ENCODE data around the gene SMIM33. TPM values are rescaled to one million over a fixed set of nuclear protein-coding genes. Genes with fewer than 3 reads are reported as not detected.
"Not testable (repeated sequence)": the region's sequence is repeated elsewhere in the genome, so short reads cannot be mapped to it uniquely, and the experiment has no call there.

The SMIM33 gene
- total RNA-seq, 2 experiments from 2014 or later = 1.1 to 1.2 TPM

GRCh38 chr5:139478657-139479423 lies 8.0 kb downstream of the SMIM33 start:
- H3K27me3 Mint-ChIP-seq, DNase-seq, H3K9me3 Mint-ChIP-seq, POLR2A ChIA-PET, H3K4me3 Mint-ChIP-seq: not testable (repeated sequence)
- CTCF ChIA-PET = interaction anchor here (0.8 to 1.6 kb wide), 6 partner anchors 13 to 56 kb away, joined by 3 to 7 read pairs (median 5); partner anchors contain the start of genes DNAJC18 and ECSCR
- peak overlapping the region; percentile 78 for H3K27ac Mint-ChIP-seq
- peaks cover 67% of the 10 kb centered on the region for H3K4me1 Mint-ChIP-seq
- H3K36me3 Mint-ChIP-seq (ENCODE audit: low read depth) = peaks cover 59% of the 10 kb centered on the region

- POLR2A ChIA-PET, DNase-seq, H3K27ac Mint-ChIP-seq, H3K4me3 Mint-ChIP-seq, H3K9me3 Mint-ChIP-seq, H3K27me3 Mint-ChIP-seq: not testable (repeated sequence)
- Mint-ChIP-seq H3K4me1 (peaks cover 59% of the 10 kb centered on the region), H3K36me3 (ENCODE audit: low read depth) (peaks cover 57% of the 10 kb centered on the region)
- CTCF ChIA-PET = interaction anchor here (0.7 to 1.5 kb wide), 3 partner anchors 18 to 57 kb away, joined by 4 to 5 read pairs (median 5); partner anchors contain the start of gene ECSCR
Measured at GRCh38 chr5:139479729-139480128, 8.9 kb downstream of the SMIM33 start.

GRCh38 chr5:139481122-139481533 lies 10.3 kb downstream of the SMIM33 start:
- ChIA-PET POLR2A (interaction anchor here (1.4 kb wide), 1 partner anchor 31 kb away, joined by 3 read pairs; no protein-coding TSS in a partner anchor), CTCF (interaction anchor here (0.8 to 4.5 kb wide), 12 partner anchors 10 to 192 kb away, joined by 3 to 33 read pairs (median 4); partner anchors contain the start of genes ECSCR and SMIM33)
- H3K27ac Mint-ChIP-seq = peak overlapping the region; percentile 95
- no peak for DNase-seq
- no peaks in the 10 kb centered on the region for H3K27me3 Mint-ChIP-seq
- no peaks in the 10 kb centered on the region for H3K9me3 Mint-ChIP-seq
- H3K4me1 Mint-ChIP-seq = peaks cover 48% of the 10 kb centered on the region
- H3K36me3 Mint-ChIP-seq (ENCODE audit: low read depth) = peaks cover 45% of the 10 kb centered on the region
- H3K4me3 Mint-ChIP-seq = peak overlapping the region; percentile 82

GRCh38 chr5:139481580-139482049 lies 10.8 kb downstream of the SMIM33 start:
- H3K36me3 Mint-ChIP-seq (ENCODE audit: low read depth) = peaks cover 40% of the 10 kb centered on the region
- H3K9me3 Mint-ChIP-seq = no peaks in the 10 kb centered on the region
- DNase-seq = peak; percentile 28
- H3K4me3 Mint-ChIP-seq = peak overlapping the region; percentile 82
- ChIA-PET POLR2A (interaction anchor here (0.6 to 1.4 kb wide), 3 partner anchors 15 to 40 kb away, joined by 3 read pairs; no protein-coding TSS in a partner anchor), CTCF (interaction anchor here (0.8 to 4.5 kb wide), 18 partner anchors 10 to 193 kb away, joined by 3 to 33 read pairs (median 5); partner anchors contain the start of genes DNAJC18, ECSCR and SMIM33)
- H3K4me1 Mint-ChIP-seq = peaks cover 44% of the 10 kb centered on the region
- peak overlapping the region; percentile 95 for H3K27ac Mint-ChIP-seq
- H3K27me3 Mint-ChIP-seq = no peaks in the 10 kb centered on the region

GRCh38 chr5:139482050-139482889 lies 11.5 kb downstream of the SMIM33 start, which contains the start of gene STING1:
STING1 (minus strand) TSS chr5:139482758; CDS start chr5:139481704, 1,054 bp downstream.
- CTCF ChIA-PET = interaction anchor here (0.7 to 4.5 kb wide), 20 partner anchors 11 to 193 kb away, joined by 3 to 33 read pairs (median 5); partner anchors contain the start of genes DNAJC18, ECSCR and SMIM33

GRCh38 chr5:139482890-139483208 lies 12.0 kb downstream of the SMIM33 start:
- Mint-ChIP-seq H3K4me1 (peaks cover 37% of the 10 kb centered on the region), H3K27ac (peak overlapping the region; percentile 95), H3K4me3 (peak overlapping the region; percentile 82), H3K36me3 (ENCODE audit: low read depth) (peaks cover 29% of the 10 kb centered on the region)
- POLR2A ChIA-PET = interaction anchor here (0.6 to 0.8 kb wide), 3 partner anchors 11 to 67 kb away, joined by 3 to 4 read pairs (median 3); no protein-coding TSS in a partner anchor
- not testable (repeated sequence) for H3K9me3 Mint-ChIP-seq, DNase-seq, H3K27me3 Mint-ChIP-seq
- CTCF ChIA-PET = interaction anchor here (0.7 to 4.5 kb wide), 13 partner anchors 12 to 153 kb away, joined by 3 to 33 read pairs (median 6); partner anchors contain the start of genes DNAJC18 and ECSCR

More at GRCh38 chr5:139482050-139482889, 11.5 kb downstream of the SMIM33 start, which contains the start of gene STING1:
- POLR2A ChIA-PET = interaction anchor here (0.6 to 1.4 kb wide), 6 partner anchors 12 to 66 kb away, joined by 3 to 4 read pairs (median 3); no protein-coding TSS in a partner anchor
- Mint-ChIP-seq H3K4me1 (peaks cover 43% of the 10 kb centered on the region), H3K4me3 (peak within 1 kb of the TSS; percentile 82), H3K27ac (peak within 1 kb of the TSS; percentile 95), H3K36me3 (ENCODE audit: low read depth) (peaks cover 35% of the 10 kb centered on the region), H3K27me3 (no peaks in the 10 kb centered on the region), H3K9me3 (no peaks in the 10 kb centered on the region)
- DNase-seq = peak; percentile 73

- Mint-ChIP-seq H3K9me3 (no peaks in the 10 kb centered on the region), H3K4me1 (peaks cover 23% of the 10 kb centered on the region), H3K27me3 (no peaks in the 10 kb centered on the region), H3K27ac (no peak overlapping the region), H3K4me3 (no peak overlapping the region), H3K36me3 (ENCODE audit: low read depth) (peaks cover 3% of the 10 kb centered on the region)
- ChIA-PET POLR2A (no interaction called here), CTCF (interaction anchor here (0.8 to 1.2 kb wide), 3 partner anchors 9 to 124 kb away, joined by 3 to 4 read pairs (median 3); no protein-coding TSS in a partner anchor)
- DNase-seq = no peak
Measured at GRCh38 chr5:139486201-139486600, 15.4 kb downstream of the SMIM33 start.

- Mint-ChIP-seq H3K27ac (peak overlapping the region; percentile 83), H3K4me3 (no peak overlapping the region)
Measured at GRCh38 chr5:139488260-139488659, 17.5 kb downstream of the SMIM33 start.

GRCh38 chr5:139492700-139493192 lies 21.9 kb downstream of the SMIM33 start:
- ChIA-PET CTCF (interaction anchor here (1.5 to 4.2 kb wide), 4 partner anchors 10 to 21 kb away, joined by 3 to 17 read pairs (median 12); partner anchors contain the start of gene STING1), POLR2A (no interaction called here)
- Mint-ChIP-seq H3K4me3 (no peak overlapping the region), H3K27ac (peak overlapping the region; percentile 79), H3K9me3 (no peaks in the 10 kb centered on the region), H3K36me3 (ENCODE audit: low read depth) (no peaks in the 10 kb centered on the region), H3K4me1 (peaks cover 28% of the 10 kb centered on the region), H3K27me3 (no peaks in the 10 kb centered on the region)
- DNase-seq = no peak

More at GRCh38 chr5:139488260-139488659, 17.5 kb downstream of the SMIM33 start:
- Mint-ChIP-seq H3K4me1 (peaks cover 24% of the 10 kb centered on the region), H3K36me3 (ENCODE audit: low read depth) (no peaks in the 10 kb centered on the region), H3K9me3 (no peaks in the 10 kb centered on the region), H3K27me3 (no peaks in the 10 kb centered on the region)
- POLR2A ChIA-PET = no interaction called here
- CTCF ChIA-PET = interaction anchor here (0.8 to 3.9 kb wide), 4 partner anchors 14 to 750 kb away, joined by 3 to 15 read pairs (median 8); no protein-coding TSS in a partner anchor
- DNase-seq = no peak

GRCh38 chr5:139494256-139494655 lies 23.5 kb downstream of the SMIM33 start:
- Mint-ChIP-seq H3K4me1 (peaks cover 18% of the 10 kb centered on the region), H3K4me3 (no peak overlapping the region), H3K9me3 (no peaks in the 10 kb centered on the region), H3K27ac (no peak overlapping the region), H3K27me3 (no peaks in the 10 kb centered on the region), H3K36me3 (ENCODE audit: low read depth) (no peaks in the 10 kb centered on the region)
- DNase-seq = no peak
- CTCF ChIA-PET = interaction anchor here (1.3 to 4.2 kb wide), 5 partner anchors 12 to 24 kb away, joined by 3 to 17 read pairs (median 7); partner anchors contain the start of gene STING1
- POLR2A ChIA-PET = interaction anchor here (1.1 kb wide), 1 partner anchor 12 kb away, joined by 4 read pairs; the partner anchor contains the start of gene STING1

- Mint-ChIP-seq H3K9me3 (no peaks in the 10 kb centered on the region), H3K4me1 (peaks cover 18% of the 10 kb centered on the region)
- POLR2A ChIA-PET = no interaction called here
Measured at GRCh38 chr5:139494832-139495231, 24.0 kb downstream of the SMIM33 start.

More at GRCh38 chr5:139494832-139495231, 24.0 kb downstream of the SMIM33 start:
- no peaks in the 10 kb centered on the region for H3K36me3 Mint-ChIP-seq (ENCODE audit: low read depth)
- no peak overlapping the region for H3K4me3 Mint-ChIP-seq
- no peak for DNase-seq
- no peak overlapping the region for H3K27ac Mint-ChIP-seq
- CTCF ChIA-PET = interaction anchor here (1.2 to 4.2 kb wide), 6 partner anchors 9 to 56 kb away, joined by 3 to 17 read pairs (median 5); partner anchors contain the start of genes DNAJC18 and STING1
- H3K27me3 Mint-ChIP-seq = no peaks in the 10 kb centered on the region
